Immature natural killer cell (primary cell): ENCODE measurements around the gene SLC5A2. TPM values are rescaled to one million over a fixed set of nuclear protein-coding genes. Genes with fewer than 3 reads are reported as not detected.

ENCODE experiments used
- DNase-seq, 3 donors: peaks; one replicate each; pipeline ENCODE4 v3.0.0; 2022; ENCODE audit warnings: mixed read lengths in 1 of 3
- H3K27ac Mint-ChIP-seq, 6 donors: one replicate each; pipeline ENCODE4 v1.8.0; 2020; ENCODE audit warnings: mixed read lengths in 6 of 6, mild to moderate bottlenecking in 5 of 6, inconsistent platforms in 4 of 6, moderate library complexity in 3 of 6
- H3K27me3 Mint-ChIP-seq, 3 donors: one replicate each; pipeline ENCODE4 v1.8.0; 2020 to 2021; ENCODE audit warnings: low read depth in 3 of 3, mild to moderate bottlenecking in 3 of 3, mixed read lengths in 3 of 3, moderate library complexity in 3 of 3, inconsistent platforms in 1 of 3
- H3K36me3 Mint-ChIP-seq, 3 donors: one replicate each; pipeline ENCODE4 v1.8.0; 2020; ENCODE audit warnings: mixed read lengths in 3 of 3, inconsistent platforms in 2 of 3, mild to moderate bottlenecking in 2 of 3
- H3K4me1 Mint-ChIP-seq, 2 donors: one replicate each; pipeline ENCODE4 v1.8.0; 2020; ENCODE audit warnings: inconsistent platforms in 2 of 2, mild to moderate bottlenecking in 2 of 2, mixed read lengths in 2 of 2, moderate library complexity in 1 of 2
- H3K4me3 Mint-ChIP-seq, 5 donors: one replicate each; pipeline ENCODE4 v1.8.0; 2020; ENCODE audit warnings: mild to moderate bottlenecking in 5 of 5, mixed read lengths in 5 of 5, inconsistent platforms in 3 of 5, moderate library complexity in 3 of 5
- H3K9me3 Mint-ChIP-seq, 6 donors: one replicate each; pipeline ENCODE4 v1.8.0; 2020; ENCODE audit warnings: mild to moderate bottlenecking in 6 of 6, mixed read lengths in 6 of 6, inconsistent platforms in 4 of 6, moderate library complexity in 3 of 6
- polyA plus RNA-seq, 3 donors: library from polyadenylated mRNA; unstranded; fragments of 300-500 nt; fragmentation: Illumina TruSeq; gene quantifications; one replicate each; pipeline ENCODE4 v1.2.3, GENCODE V29; 2021

Gene SLC5A2
- polyA plus RNA-seq, 3 donors from 2014 or later = 0.72 to 1.9 TPM; not detected in 1

DNA sequence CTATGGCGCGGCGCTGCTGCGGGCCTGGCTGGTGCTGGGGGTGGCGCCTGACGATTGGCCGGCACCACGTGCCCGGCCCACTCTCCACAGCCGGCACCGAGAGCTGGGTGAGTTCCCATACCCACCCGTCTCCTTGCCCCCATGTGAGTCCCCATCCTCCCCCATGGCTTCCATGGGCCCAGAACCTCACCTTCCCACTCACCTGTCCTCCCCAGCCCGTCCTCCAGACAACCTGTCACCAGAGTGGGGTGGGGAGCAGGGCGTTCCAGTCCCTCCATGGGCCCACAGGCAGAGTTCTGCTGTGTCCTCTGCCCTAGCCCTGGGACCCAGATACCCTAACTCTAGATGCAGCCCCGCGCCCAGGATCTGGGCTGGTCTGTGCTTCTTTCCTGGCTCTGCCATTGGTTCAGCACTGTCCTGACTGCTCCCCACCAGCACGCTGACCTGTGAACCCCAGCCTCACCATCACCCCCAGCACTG is 18.1 kb upstream of the SLC5A2 start:
- peaks cover 2 to 3% (median 2%) of the 10 kb centered on the region in 3 donors for H3K27me3 Mint-ChIP-seq
- peaks cover 5 to 18% (median 16%) of the 10 kb centered on the region in 3 donors for H3K36me3 Mint-ChIP-seq
- no peak for DNase-seq
- no peak overlapping the region for H3K4me3 Mint-ChIP-seq
- H3K4me1 Mint-ChIP-seq = peaks cover 11 to 17% of the 10 kb centered on the region in 2 donors
- H3K9me3 Mint-ChIP-seq = no peaks in the 10 kb centered on the region
- no peak overlapping the region for H3K27ac Mint-ChIP-seq

- peaks cover 5 to 18% (median 16%) of the 10 kb centered on the region in 3 donors for H3K36me3 Mint-ChIP-seq
- H3K27ac Mint-ChIP-seq = no peak overlapping the region
- H3K27me3 Mint-ChIP-seq = peaks cover 1 to 2% (median 2%) of the 10 kb centered on the region in 3 donors
- no peak overlapping the region for H3K4me3 Mint-ChIP-seq
- H3K9me3 Mint-ChIP-seq = no peaks in the 10 kb centered on the region
- peaks cover 3 to 7% of the 10 kb centered on the region in 2 donors for H3K4me1 Mint-ChIP-seq
- no peak for DNase-seq
These were observed 17.0 kb upstream of the SLC5A2 start for GRCh38 chr16:31465788-31466370.

- peaks cover 5 to 18% (median 16%) of the 10 kb centered on the region in 3 donors for H3K36me3 Mint-ChIP-seq
- DNase-seq = no peak
- H3K4me3 Mint-ChIP-seq = no peak overlapping the region
- peaks cover 1 to 4% of the 10 kb centered on the region in 2 donors for H3K4me1 Mint-ChIP-seq
- peaks cover 1 to 2% (median 2%) of the 10 kb centered on the region in 3 donors for H3K27me3 Mint-ChIP-seq
- no peaks in the 10 kb centered on the region for H3K9me3 Mint-ChIP-seq
- H3K27ac Mint-ChIP-seq = no peak overlapping the region
These were observed 16.5 kb upstream of the SLC5A2 start for GRCh38 chr16:31466381-31466841.

- peak overlapping the region in 2 of 6 donors; percentile 34 to 48 for H3K27ac Mint-ChIP-seq
- no peak overlapping the region for H3K4me3 Mint-ChIP-seq
- H3K9me3 Mint-ChIP-seq = no peaks in the 10 kb centered on the region
- H3K36me3 Mint-ChIP-seq = peaks cover 5 to 18% (median 16%) of the 10 kb centered on the region in 3 donors
- DNase-seq = no peak
- peaks cover 0 to 4% of the 10 kb centered on the region in 2 donors for H3K4me1 Mint-ChIP-seq
- H3K27me3 Mint-ChIP-seq = peaks cover 2 to 3% (median 3%) of the 10 kb centered on the region in 3 donors
These were observed 15.7 kb upstream of the SLC5A2 start for GRCh38 chr16:31467151-31467773.

DNA sequence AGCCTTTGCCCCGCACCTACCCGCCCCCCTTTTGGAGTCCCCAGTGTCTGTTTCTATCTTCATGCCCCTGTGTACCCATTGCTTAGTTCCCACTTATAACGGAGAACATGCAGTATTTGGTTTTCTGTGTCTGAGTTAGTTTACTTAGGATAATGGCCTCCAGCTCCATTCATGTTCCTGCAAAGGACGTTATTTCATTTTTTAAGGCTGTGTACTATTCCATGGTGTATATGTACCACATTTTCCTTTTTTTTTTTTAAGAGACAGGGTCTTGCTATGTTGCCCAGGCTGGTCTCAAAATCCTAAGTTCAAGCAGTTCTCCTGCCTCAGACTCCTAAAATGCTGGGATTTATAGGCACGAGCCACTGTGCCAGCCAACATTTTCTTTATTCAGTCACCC is 15.1 kb upstream of the SLC5A2 start:
- Mint-ChIP-seq H3K27me3 (peaks cover 7 to 8% (median 7%) of the 10 kb centered on the region in 3 donors), H3K4me1 (peaks cover 0 to 9% of the 10 kb centered on the region in 2 donors), H3K36me3 (peaks cover 2 to 17% (median 16%) of the 10 kb centered on the region in 3 donors), H3K27ac (no peak overlapping the region), H3K9me3 (no peaks in the 10 kb centered on the region), H3K4me3 (no peak overlapping the region)
- DNase-seq = no peak

GRCh38 chr16:31470615-31471014 is 12.3 kb upstream of the SLC5A2 start:
- Mint-ChIP-seq H3K4me3 (no peak overlapping the region), H3K9me3 (peaks cover 0 to 2% (median 0%) of the 10 kb centered on the region in 6 donors), H3K4me1 (peaks cover 0 to 11% of the 10 kb centered on the region in 2 donors), H3K27ac (no peak overlapping the region), H3K36me3 (peaks cover 0 to 6% (median 6%) of the 10 kb centered on the region in 3 donors), H3K27me3 (peaks cover 5 to 17% (median 12%) of the 10 kb centered on the region in 3 donors)
- no peak for DNase-seq

DNA sequence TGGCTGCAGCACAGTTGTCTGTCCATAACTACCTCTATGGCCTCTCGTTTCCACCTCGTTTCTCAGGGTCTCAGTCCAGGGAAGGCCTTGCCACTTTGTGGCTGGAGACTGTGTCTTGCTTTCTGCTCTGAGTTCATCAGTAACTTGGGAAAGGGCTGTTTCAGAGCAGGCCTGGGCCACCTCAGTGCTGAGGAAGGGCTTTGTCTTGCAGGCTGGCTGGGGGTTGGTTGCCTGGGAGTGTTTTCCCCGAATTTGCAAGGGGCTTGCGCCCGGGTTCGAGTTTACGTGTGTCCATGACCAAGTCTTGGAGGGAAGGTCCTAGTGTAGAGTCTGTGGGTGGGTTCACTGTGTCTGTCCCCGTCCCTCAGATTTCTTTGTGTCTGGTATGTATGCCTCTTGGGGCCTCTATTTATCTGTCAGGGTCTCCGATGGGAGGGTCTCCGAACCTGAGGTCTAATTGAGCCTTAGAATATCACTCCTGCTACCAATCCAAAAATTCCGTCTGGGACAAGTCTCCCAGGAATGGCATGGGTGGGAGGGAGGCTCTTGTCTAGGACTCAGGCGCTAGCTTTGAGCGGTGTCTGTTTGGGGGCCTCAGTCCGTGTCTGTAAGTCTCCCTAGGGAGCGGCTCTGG is 11.6 kb upstream of the SLC5A2 start:
- peaks cover 0 to 2% (median 0%) of the 10 kb centered on the region in 6 donors for H3K9me3 Mint-ChIP-seq
- H3K36me3 Mint-ChIP-seq = peaks cover 0 to 6% (median 4%) of the 10 kb centered on the region in 3 donors
- DNase-seq = no peak
- H3K27ac Mint-ChIP-seq = no peak overlapping the region
- H3K27me3 Mint-ChIP-seq = peaks cover 5 to 20% (median 12%) of the 10 kb centered on the region in 3 donors
- peaks cover 5 to 14% of the 10 kb centered on the region in 2 donors for H3K4me1 Mint-ChIP-seq
- peak overlapping the region in 1 of 5 donors; percentile 39 for H3K4me3 Mint-ChIP-seq

- Mint-ChIP-seq H3K9me3 (peaks cover 0 to 2% (median 0%) of the 10 kb centered on the region in 6 donors), H3K27me3 (peaks cover 5 to 20% (median 13%) of the 10 kb centered on the region in 3 donors), H3K27ac (no peak within 1 kb of the TSS), H3K4me3 (peak within 1 kb of the TSS; percentile 30 to 79 (median 67)), H3K36me3 (peaks cover 0 to 1% (median 0%) of the 10 kb centered on the region in 3 donors), H3K4me1 (peaks cover 8 to 19% of the 10 kb centered on the region in 2 donors)
- DNase-seq = no peak
These were observed 10.8 kb upstream of the SLC5A2 start, which contains the start of gene TGFB1I1 for GRCh38 chr16:31471875-31472708. TGFB1I1 (plus strand) TSS chr16:31472152; CDS start chr16:31472189, 37 bp downstream.

DNA sequence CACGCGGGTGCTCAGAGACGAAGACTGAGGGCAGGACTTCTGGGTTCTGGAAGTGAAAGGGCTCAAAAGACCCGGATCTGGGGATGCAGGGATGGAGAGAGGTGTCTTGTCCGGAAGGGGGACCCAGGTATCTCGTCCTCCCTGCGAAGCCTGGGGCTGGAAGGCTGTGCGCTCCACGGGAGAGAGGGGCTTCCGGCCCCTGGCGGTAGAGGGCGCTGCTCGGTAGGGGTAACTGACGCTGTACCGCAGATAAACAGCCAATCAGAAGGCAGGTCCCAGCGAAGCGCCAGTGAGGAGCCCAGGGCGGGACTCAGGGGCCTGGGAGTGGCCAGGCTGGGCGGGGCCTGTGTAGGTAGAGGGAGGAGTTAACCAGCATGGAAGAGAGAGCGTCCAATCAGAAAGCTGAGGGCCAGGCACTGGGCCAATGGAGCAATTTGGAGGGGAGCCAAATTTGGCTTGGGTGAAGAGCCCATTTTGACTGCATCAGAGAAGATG is 10.2 kb upstream of the SLC5A2 start:
- Mint-ChIP-seq H3K4me1 (peaks cover 11 to 23% of the 10 kb centered on the region in 2 donors), H3K27me3 (peaks cover 6 to 20% (median 11%) of the 10 kb centered on the region in 3 donors)
- peak in 2 of 3 donors; percentile 26 to 32 for DNase-seq

DNA sequence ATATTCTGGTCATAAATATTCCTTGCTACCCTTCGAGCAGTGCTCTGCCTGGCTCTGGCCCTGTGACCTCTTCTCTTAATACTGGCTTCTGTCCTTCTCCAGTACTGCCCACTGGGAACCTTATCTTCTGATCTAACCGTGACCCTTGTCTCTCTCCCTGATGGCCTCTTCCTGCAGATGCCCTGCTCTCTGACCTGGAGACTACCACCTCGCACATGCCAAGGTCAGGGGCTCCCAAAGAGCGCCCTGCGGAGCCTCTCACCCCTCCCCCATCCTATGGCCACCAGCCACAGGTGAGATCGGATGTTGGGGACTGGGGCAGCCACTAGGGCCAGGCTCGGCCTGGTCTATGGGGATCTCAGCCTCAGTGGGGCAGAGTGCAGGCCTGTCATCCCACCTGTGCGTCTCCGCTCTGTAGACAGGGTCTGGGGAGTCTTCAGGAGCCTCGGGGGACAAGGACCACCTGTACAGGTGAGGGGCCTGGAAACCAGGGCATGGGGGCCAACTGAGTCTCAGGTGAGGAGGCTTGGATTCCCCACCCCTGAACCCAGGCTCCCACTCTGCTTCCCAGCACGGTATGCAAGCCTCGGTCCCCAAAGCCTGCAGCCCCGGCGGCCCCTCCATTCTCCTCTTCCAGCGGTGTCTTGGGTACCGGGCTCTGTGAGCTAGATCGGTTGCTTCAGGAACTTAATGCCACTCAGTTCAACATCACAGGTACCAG is 9.5 kb upstream of the SLC5A2 start:
- Mint-ChIP-seq H3K27ac (no peak overlapping the region), H3K36me3 (no peaks in the 10 kb centered on the region), H3K27me3 (peaks cover 7 to 20% (median 11%) of the 10 kb centered on the region in 3 donors), H3K4me3 (peak overlapping the region in 1 of 5 donors; percentile 65), H3K4me1 (peaks cover 15 to 25% of the 10 kb centered on the region in 2 donors), H3K9me3 (peaks cover 0 to 2% (median 0%) of the 10 kb centered on the region in 6 donors)
- DNase-seq = no peak

More for the DNA sequence above, 10.2 kb upstream of the SLC5A2 start:
- no peak overlapping the region for H3K27ac Mint-ChIP-seq
- H3K4me3 Mint-ChIP-seq = peak overlapping the region in 3 of 5 donors; percentile 30 to 79 (median 36)
- no peaks in the 10 kb centered on the region for H3K36me3 Mint-ChIP-seq
- H3K9me3 Mint-ChIP-seq = peaks cover 0 to 2% (median 0%) of the 10 kb centered on the region in 6 donors

DNA sequence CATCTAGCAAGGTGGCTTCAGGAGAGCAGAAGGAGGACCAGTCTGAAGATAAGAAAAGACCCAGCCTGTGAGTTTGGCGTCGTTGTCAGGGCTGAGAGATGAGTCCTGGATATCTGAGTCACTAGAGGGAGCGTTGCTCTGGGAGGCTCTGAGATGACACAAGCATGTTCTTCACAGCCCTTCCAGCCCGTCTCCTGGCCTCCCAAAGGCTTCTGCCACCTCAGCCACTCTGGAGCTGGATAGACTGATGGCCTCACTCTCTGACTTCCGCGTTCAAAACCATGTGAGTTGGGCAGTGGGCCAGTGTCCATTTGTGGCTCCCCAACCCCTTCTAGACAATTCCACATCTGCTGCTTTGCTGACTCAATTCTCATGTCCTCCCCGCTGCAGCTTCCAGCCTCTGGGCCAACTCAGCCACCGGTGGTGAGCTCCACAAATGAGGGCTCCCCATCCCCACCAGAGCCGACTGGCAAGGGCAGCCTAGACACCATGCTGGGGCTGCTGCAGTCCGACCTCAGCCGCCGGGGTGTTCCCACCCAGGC is 8.7 kb upstream of the SLC5A2 start:
- peaks cover 7 to 20% (median 11%) of the 10 kb centered on the region in 3 donors for H3K27me3 Mint-ChIP-seq

More for the DNA sequence above, 8.7 kb upstream of the SLC5A2 start:
- no peak overlapping the region for H3K27ac Mint-ChIP-seq
- peak overlapping the region in 1 of 5 donors; percentile 29 for H3K4me3 Mint-ChIP-seq
- H3K4me1 Mint-ChIP-seq = peaks cover 15 to 25% of the 10 kb centered on the region in 2 donors
- DNase-seq = no peak
- peaks cover 0 to 2% (median 0%) of the 10 kb centered on the region in 6 donors for H3K9me3 Mint-ChIP-seq
- no peaks in the 10 kb centered on the region for H3K36me3 Mint-ChIP-seq
